Breast epithelium (tissue), 3 donors: ENCODE data around the gene DOCK10.

ENCODE experiments used
- POLR2A ChIP-seq: fragments of 450-650 bp; IDR thresholded peaks from one replicate; pipeline ENCODE4 v1.6.1; 2016; ENCODE audit warnings: antibody characterized with exemption, mild to moderate bottlenecking, moderate library complexity
- POLR2AphosphoS5 ChIP-seq, 3 donors: sonication (generic); formaldehyde crosslinking; IDR thresholded peaks; one replicate each; pipeline ENCODE4 v1.6.1; 2017; ENCODE audit warnings: antibody characterized with exemption in 3 of 3
- TF ChIP-seq, protein P1 (sequence below), 3 donors: fragments of 450-650 bp; IDR thresholded peaks; one replicate each; pipeline ENCODE4 v1.5.1; 2016 to 2017; ENCODE audit warnings: antibody characterized with exemption in 3 of 3, mild to moderate bottlenecking in 3 of 3, moderate library complexity in 3 of 3

DNA sequence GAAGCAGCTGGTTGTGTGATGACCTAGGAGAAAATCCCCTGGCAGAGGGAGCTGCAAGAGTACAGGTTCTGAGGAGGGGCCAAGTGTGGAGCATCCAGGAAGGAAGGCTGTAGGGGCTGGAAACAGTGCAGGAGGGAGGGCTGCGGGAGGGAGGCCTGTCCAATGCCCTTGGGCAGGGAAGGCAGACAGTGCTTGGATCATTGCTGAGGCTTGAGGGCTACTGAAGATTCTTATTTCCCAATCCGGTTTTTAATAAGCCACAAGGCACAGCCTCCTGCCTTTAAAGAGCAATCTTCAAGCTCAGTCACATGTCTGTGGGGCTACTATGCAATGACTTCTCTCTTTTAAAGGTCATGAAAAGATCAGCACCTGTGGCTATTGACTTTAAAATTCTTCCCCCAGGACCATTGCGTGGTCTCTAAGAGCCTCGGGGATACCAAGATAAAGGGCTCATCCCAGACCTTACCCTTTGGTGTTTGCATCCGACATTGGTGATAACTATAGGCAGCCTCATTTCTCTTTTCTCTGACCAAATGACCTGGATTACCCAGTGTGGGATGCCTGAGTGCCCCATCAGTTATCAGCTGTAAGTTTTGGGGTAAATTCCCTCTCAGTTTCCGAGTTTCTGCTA lies 149.6 kb downstream of the DOCK10 start:
- TF ChIP-seq POLR2A: no peak
- TF ChIP-seq, protein P1, sequence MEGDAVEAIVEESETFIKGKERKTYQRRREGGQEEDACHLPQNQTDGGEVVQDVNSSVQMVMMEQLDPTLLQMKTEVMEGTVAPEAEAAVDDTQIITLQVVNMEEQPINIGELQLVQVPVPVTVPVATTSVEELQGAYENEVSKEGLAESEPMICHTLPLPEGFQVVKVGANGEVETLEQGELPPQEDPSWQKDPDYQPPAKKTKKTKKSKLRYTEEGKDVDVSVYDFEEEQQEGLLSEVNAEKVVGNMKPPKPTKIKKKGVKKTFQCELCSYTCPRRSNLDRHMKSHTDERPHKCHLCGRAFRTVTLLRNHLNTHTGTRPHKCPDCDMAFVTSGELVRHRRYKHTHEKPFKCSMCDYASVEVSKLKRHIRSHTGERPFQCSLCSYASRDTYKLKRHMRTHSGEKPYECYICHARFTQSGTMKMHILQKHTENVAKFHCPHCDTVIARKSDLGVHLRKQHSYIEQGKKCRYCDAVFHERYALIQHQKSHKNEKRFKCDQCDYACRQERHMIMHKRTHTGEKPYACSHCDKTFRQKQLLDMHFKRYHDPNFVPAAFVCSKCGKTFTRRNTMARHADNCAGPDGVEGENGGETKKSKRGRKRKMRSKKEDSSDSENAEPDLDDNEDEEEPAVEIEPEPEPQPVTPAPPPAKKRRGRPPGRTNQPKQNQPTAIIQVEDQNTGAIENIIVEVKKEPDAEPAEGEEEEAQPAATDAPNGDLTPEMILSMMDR (IDR thresholded peaks at IDR 0.05): no peak
- no peak for TF ChIP-seq POLR2AphosphoS5 (IDR thresholded peaks at IDR 0.05)
